Activated CD4-positive, CD25-positive, alpha-beta regulatory T cell treated with anti-CD3 and anti-CD28 coated beads, Interleukin-2, amount 50 U/mL, for 16 hours (primary cell): Measurements from ENCODE around the gene USP17L10.
"Not testable (repeated sequence)": the region's sequence is repeated elsewhere in the genome, so short reads cannot be mapped to it uniquely, and the experiment has no call there.

Source experiments
- DNase-seq: peaks from one replicate; pipeline ENCODE4 v3.0.0-alpha.2; 2020; ENCODE audit warnings: low read depth, low spot score

USP17L10 gene, protein sequence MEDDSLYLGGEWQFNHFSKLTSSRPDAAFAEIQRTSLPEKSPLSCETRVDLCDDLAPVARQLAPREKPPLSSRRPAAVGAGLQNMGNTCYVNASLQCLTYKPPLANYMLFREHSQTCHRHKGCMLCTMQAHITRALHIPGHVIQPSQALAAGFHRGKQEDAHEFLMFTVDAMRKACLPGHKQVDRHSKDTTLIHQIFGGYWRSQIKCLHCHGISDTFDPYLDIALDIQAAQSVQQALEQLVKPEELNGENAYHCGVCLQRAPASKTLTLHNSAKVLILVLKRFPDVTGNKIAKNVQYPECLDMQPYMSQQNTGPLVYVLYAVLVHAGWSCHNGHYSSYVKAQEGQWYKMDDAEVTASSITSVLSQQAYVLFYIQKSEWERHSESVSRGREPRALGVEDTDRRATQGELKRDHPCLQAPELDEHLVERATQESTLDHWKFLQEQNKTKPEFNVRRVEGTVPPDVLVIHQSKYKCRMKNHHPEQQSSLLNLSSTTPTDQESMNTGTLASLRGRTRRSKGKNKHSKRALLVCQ

DNA sequence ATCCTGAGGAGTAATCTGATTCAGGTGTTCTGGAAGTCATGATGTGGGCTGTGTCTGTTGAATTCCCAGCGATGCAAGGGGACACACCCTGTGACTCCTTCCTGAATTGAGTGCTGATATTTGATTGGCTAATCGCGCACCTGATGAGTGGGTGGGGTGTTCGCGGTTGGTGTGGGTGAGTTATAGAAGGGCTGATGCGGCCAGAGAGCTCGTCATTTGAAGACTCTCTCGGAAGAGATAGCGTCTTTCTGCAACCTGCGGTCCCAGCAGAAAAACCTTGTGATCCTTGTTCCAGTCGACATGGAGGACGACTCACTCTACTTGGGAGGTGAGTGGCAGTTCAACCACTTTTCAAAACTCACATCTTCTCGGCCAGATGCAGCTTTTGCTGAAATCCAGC lies at the start of gene USP17L10:
Gene USP17L10, plus strand, starts transcription at position 301 of the 400 bp plus-strand sequence. Its CDS starts 0 bp downstream, at position 301.
- DNase-seq, result not testable (repeated sequence)

DNA sequence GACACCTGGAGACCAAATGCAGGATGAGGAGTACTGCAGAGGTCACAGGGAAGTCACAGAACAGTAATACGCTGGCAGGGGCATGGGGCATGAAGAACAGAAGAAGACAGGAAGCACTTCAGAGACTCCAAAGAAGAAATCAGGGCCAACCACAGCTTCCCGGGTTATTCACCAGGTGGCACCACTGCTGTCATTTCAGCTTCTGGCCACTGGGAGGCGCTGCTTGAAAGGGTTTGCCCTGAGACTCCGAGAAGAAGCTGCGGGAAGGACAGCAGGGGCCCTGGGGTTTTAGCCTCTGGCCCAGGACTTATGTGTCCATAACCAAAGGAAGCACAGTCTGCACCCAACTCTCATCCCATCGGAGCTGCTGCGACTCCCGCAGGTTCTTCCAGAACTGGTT lies 44.5 kb upstream of the USP17L10 start:
- not testable (repeated sequence) for DNase-seq

DNA sequence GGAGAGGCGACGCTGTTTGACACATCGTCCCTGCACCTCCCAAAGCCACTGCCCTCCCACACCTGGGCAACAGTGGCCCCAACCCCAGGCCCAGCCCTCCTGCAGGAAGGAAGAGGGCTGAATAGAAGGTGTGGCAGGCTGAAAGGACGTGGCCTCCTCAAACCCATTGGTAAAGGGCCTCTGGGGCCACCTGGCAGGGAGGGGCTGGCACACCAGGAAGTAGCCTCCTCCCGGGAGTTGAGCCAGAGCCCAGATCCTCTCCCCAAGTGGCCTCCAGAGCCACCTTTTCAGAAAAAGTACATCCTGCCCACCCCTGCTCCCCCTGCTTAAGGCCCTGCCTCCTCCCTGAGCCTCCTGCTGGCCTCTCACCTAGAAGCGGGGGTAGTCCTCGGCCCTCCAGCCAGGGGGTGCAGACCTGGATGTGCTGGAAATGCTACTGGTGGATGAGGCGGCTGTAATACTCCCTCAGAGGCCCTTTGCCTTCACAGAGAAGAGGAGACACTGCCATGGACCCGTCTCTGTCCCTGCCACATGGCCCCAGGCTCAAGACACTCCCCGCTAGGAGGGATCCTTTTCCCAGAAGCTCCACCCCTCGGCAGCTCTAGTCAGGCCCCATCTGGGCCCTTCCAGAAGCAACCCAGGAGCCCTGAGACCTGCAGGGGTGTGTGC lies 40.5 kb upstream of the USP17L10 start, which contains the start of gene FAM90A26:
Gene FAM90A26, plus strand, starts transcription at position 619 of the 669 bp plus-strand sequence. CDS start 2,764 bp downstream, outside the sequence.
- DNase-seq, result not testable (repeated sequence)

DNA sequence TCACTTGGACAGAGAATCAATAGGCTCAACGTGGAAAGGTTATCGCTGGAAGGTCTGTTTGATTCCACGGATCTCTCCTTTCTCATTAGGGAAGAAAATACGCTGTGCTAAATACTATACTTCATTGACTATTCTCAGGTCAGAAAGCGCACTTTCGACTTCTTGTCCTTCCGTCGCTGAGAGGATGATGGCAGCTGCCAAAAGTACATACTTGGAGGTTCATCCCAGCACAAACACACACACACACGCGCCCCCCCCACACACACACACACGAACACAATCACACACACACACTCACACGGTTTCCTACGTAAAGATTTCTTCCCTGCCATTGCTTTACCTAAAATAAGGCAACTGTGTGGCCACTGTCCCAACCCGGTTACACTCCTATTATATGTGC lies 4.2 kb downstream of the USP17L10 start:
- DNase-seq, result not testable (repeated sequence)

DNA sequence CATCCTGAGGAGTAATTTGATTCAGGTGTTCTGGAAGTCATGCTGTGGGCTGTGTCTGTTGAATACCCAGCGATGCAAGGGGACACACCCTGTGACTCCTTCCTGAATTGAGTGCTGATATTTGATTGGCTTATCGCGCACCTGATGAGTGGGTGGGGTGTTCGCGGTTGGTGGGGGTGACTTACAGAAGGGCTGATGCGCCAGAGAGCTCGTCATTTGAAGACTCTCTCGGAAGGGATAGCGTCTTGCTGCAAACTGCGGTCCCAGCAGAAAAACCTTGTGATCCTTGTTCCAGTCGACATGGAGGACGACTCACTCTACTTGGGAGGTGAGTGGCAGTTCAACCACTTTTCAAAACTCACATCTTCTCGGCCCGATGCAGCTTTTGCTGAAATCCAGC lies 4.6 kb downstream of the USP17L10 start, which contains the start of gene USP17L11:
Gene USP17L11, plus strand, starts transcription at position 301 of the 400 bp plus-strand sequence. Its CDS starts 0 bp downstream, at position 301.
- not testable (repeated sequence) for DNase-seq

DNA sequence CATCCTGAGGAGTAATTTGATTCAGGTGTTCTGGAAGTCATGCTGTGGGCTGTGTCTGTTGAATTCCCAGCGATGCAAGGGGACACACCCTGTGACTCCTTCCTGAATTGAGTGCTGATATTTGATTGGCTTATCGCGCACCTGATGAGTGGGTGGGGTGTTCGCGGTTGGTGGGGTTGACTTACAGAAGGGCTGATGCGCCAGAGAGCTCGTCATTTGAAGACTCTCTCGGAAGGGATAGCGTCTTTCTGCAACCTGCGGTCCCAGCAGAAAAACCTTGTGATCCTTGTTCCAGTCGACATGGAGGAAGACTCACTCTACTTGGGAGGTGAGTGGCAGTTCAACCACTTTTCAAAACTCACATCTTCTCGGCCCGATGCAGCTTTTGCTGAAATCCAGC lies 9.4 kb downstream of the USP17L10 start, which contains the start of gene USP17L12:
Gene USP17L12, plus strand, starts transcription at position 301 of the 400 bp plus-strand sequence. Its CDS starts 0 bp downstream, at position 301.
- DNase-seq, result not testable (repeated sequence)

DNA sequence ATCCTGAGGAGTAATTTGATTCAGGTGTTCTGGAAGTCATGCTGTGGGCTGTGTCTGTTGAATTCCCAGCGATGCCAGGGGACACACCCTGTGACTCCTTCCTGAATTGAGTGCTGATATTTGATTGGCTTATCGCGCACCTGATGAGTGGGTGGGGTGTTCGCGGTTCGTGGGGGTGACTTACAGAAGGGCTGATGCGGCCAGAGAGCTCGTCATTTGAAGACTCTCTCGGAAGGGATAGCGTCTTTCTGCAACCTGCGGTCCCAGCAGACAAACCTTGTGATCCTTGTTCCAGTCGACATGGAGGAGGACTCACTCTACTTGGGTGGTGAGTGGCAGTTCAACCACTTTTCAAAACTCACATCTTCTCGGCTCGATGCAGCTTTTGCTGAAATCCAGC lies 14.1 kb downstream of the USP17L10 start, which contains the start of gene USP17L13:
Gene USP17L13, plus strand, starts transcription at position 301 of the 400 bp plus-strand sequence. Its CDS starts 0 bp downstream, at position 301.
- not testable (repeated sequence) for DNase-seq

DNA sequence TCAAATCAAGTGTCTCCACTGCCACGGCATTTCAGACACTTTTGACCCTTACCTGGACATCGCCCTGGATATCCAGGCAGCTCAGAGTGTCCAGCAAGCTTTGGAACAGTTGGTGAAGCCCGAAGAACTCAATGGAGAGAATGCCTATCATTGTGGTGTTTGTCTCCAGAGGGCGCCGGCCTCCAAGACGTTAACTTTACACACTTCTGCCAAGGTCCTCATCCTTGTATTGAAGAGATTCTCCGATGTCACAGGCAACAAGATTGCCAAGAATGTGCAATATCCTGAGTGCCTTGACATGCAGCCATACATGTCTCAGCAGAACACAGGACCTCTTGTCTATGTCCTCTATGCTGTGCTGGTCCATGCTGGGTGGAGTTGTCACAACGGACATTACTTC lies 19.8 kb downstream of the USP17L10 start:
- DNase-seq, result not testable (repeated sequence)

DNA sequence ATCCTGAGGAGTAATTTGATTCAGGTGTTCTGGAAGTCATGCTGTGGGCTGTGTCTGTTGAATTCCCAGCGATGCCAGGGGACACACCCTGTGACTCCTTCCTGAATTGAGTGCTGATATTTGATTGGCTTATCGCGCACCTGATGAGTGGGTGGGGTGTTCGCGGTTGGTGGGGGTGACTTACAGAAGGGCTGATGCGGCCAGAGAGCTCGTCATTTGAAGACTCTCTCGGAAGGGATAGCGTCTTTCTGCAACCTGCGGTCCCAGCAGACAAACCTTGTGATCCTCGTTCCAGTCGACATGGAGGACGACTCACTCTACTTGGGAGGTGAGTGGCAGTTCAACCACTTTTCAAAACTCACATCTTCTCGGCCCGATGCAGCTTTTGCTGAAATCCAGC lies 23.6 kb downstream of the USP17L10 start, which contains the start of gene USP17L15:
Gene USP17L15, plus strand, starts transcription at position 301 of the 400 bp plus-strand sequence. Its CDS starts 0 bp downstream, at position 301.
- DNase-seq, result not testable (repeated sequence)

DNA sequence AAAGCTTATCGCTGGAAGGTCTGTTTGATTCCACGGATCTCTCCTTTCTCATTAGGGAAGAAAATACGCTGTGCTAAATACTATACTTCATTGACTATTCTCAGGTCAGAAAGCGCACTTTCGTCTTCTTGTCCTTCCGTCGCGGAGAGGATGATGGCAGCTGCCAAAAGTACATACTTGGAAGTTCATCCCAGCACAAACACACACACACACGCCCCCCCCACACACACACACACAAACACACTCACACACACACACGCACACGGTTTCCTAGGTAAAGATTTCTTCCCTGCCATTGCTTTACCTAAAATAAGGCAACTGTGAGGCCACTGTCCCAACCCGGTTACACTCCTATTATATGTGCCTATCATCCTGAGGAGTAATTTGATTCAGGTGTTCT lies 28.0 kb downstream of the USP17L10 start:
- not testable (repeated sequence) for DNase-seq

DNA sequence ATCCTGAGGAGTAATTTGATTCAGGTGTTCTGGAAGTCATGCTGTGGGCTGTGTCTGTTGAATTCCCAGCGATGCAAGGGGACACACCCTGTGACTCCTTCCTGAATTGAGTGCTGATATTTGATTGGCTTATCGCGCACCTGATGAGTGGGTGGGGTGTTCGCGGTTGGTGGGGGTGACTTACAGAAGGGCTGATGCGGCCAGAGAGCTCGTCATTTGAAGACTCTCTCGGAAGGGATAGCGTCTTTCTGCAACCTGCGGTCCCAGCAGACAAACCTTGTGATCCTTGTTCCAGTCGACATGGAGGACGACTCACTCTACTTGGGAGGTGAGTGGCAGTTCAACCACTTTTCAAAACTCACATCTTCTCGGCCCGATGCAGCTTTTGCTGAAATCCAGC lies 33.1 kb downstream of the USP17L10 start, which contains the start of gene USP17L17:
Gene USP17L17, plus strand, starts transcription at position 301 of the 400 bp plus-strand sequence. Its CDS starts 0 bp downstream, at position 301.
- DNase-seq, result not testable (repeated sequence)

DNA sequence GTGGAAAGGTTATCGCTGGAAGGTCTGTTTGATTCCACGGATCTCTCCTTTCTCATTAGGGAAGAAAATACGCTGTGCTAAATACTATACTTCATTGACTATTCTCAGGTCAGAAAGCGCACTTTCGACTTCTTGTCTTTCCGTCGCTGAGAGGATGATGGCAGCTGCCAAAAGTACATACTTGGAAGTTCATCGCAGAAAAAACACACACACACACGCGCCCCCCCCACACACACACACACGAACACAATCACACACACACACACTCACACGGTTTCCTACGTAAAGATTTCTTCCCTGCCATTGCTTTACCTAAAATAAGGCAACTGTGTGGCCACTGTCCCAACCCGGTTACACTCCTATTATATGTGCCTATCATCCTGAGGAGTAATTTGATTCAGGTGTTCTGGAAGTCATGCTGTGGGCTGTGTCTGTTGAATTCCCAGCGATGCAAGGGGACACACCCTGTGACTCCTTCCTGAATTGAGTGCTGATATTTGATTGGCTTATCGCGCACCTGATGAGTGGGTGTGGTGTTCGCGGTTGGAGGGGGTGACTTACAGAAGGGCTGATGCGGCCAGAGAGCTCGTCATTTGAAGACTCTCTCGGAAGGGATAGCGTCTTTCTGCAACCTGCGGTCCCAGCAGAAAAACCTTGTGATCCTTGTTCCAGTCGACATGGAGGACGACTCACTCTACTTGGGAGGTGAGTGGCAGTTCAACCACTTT lies 37.7 kb downstream of the USP17L10 start, which contains the start of gene USP17L18:
Gene USP17L18, plus strand, starts transcription at position 678 of the 728 bp plus-strand sequence. Its CDS starts 0 bp downstream, at position 678.
- DNase-seq, result peak; percentile 1

DNA sequence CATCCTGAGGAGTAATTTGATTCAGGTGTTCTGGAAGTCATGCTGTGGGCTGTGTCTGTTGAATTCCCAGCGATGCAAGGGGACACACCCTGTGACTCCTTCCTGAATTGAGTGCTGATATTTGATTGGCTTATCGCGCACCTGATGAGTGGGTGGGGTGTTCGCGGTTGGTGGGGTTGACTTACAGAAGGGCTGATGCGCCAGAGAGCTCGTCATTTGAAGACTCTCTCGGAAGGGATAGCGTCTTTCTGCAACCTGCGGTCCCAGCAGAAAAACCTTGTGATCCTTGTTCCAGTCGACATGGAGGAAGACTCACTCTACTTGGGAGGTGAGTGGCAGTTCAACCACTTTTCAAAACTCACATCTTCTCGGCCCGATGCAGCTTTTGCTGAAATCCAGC lies 42.6 kb downstream of the USP17L10 start, which contains the start of gene USP17L19:
Gene USP17L19, plus strand, starts transcription at position 301 of the 400 bp plus-strand sequence. Its CDS starts 0 bp downstream, at position 301.
- not testable (repeated sequence) for DNase-seq

DNA sequence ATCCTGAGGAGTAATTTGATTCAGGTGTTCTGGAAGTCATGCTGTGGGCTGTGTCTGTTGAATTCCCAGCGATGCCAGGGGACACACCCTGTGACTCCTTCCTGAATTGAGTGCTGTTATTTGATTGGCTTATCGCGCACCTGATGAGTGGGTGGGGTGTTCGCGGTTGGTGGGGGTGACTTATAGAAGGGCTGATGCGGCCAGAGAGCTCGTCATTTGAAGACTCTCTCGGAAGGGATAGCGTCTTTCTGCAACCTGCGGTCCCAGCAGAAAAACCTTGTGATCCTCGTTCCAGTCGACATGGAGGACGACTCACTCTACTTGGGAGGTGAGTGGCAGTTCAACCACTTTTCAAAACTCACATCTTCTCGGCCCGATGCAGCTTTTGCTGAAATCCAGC lies 47.4 kb downstream of the USP17L10 start, which contains the start of gene USP17L20:
Gene USP17L20, plus strand, starts transcription at position 301 of the 400 bp plus-strand sequence. Its CDS starts 0 bp downstream, at position 301.
- DNase-seq, result not testable (repeated sequence)
